Choroid plexus epithelial cell (primary cell): ENCODE data around the gene CAMK2B.

Experiments
- DNase-seq: peaks from one replicate; pipeline ENCODE4 v3.0.0-alpha.2; 2010; ENCODE audit warnings: low read depth
- H3K4me3 ChIP-seq: 2 replicates; pipeline ENCODE4 v1.5.1; 2011; ENCODE audit warnings: low read depth, mild to moderate bottlenecking, control low read depth, low read length, moderate library complexity
- CTCF ChIP-seq: conservative IDR thresholded peaks from 2 replicates; pipeline ENCODE4 v1.5.1; 2011; ENCODE audit warnings: low read depth, mild to moderate bottlenecking, control low read depth, inconsistent platforms, low read length, moderate library complexity

CAMK2B gene

DNA sequence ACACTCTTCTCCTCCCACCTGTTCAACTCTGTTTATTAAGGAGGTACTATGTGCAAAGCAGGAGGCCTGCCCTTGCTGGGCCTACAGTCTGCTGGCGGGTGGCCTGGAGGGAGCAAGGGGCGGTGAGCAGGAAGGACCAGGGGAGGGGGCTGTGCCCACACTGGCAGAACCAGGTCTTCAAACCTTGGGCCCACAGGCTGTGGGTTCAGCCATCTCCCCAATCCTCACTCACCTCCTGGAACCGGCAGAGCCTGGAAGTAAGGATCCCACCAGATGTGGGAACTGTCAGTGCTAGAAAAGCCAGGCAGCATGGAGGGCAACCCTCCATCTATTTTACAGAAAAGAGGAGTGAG lies 50.8 kb downstream of the CAMK2B start:
- H3K4me3 ChIP-seq, result no peak overlapping the region
- TF ChIP-seq CTCF, result no peak
- no peak for DNase-seq

DNA sequence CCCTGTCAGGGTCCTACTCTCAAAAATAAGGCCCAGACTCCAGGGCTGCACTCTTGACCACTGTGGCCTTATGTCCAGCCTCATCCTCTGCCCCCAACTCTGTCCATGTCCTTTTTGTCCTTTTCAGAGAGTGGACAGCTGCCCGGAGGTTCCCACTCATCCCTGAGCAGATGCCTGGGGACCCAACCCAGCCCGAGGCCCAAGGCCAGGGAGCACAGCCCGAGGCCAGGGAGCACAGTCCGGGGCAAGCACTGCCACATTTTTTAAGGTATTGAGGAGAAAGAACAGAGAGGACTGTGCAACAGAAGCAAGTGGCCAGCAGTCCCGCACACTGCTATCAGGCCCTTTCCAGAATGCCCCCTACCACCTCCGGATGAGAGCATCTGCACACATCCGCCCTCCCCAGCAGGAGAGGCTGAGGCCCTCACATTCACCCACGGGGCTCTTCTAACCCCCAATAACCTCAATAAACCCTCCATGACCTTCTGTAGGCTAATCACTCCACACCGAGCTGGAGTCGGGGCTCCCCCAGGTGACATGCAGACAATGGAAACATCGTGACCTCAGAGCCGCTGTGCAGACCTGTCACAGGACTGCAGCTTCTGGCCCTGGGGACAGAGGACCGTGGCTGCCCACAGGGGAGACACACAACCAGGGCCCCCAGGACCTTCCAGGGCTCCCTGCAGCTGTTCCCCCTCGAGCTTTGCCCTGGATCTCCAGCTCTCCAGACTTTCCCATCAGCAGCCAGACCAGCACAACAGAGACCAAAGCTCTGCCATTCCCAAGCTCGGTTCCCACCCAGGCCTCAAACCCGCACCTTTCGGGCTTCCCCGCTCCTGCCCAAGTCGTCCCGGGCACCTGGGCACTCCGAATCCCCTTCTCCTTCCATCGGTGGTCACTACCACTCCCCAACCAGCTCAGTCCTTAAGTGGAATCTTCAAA lies 51.4 kb downstream of the CAMK2B start:
- no peak for TF ChIP-seq CTCF
- DNase-seq, result no peak
- H3K4me3 ChIP-seq, result no peak overlapping the region

DNA sequence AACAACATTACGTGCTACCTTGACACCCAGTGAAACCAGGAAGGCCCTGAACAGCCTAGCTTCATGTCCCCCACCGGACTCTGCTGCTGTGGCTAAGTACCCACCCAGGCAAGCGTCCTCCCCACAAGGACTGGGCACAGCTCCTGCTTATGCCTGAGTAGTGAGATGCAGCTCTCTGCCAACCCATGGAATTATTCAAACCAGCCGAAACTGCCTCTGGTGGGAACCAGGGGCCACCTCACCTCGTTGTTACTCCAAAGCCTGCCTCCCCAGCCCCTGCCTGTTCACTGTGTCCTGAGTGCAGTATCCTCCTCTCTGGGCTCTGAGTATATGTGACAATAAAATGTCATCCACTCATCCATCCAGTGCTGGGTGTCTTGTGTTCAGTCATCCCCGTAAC lies 52.4 kb downstream of the CAMK2B start:
- H3K4me3 ChIP-seq, result no peak overlapping the region
- no peak for DNase-seq
- no peak for TF ChIP-seq CTCF

GRCh38 chr7:44272456-44272855 lies 52.9 kb downstream of the CAMK2B start:
- H3K4me3 ChIP-seq, result no peak overlapping the region
- TF ChIP-seq CTCF, result no peak
- DNase-seq, result no peak

- TF ChIP-seq CTCF, result no peak
- DNase-seq, result no peak
- H3K4me3 ChIP-seq, result no peak overlapping the region
These were observed 55.4 kb downstream of the CAMK2B start for GRCh38 chr7:44269943-44270493.

- H3K4me3 ChIP-seq, result no peak overlapping the region
- no peak for TF ChIP-seq CTCF
- DNase-seq, result no peak
These were observed 56.0 kb downstream of the CAMK2B start for GRCh38 chr7:44269417-44269816.

DNA sequence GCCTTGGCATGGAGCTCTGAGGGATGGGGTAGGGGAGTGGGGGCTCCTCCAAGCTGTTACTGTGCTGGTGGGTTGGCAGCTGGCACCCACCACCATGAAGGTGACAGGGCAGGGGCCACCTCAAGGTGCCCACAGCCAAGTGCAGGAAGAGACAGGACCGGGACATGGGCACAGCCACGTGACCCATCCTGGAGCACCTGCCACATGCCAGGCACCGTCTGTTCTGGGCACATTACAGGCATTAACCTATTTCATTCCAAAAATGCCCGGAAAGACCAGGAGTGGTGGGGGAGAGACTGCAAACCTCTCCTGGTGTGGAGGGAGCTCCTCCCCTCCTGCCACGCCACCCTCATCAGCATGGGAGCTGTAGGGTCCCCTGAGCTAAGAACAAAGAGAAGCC lies 56.7 kb downstream of the CAMK2B start:
- H3K4me3 ChIP-seq, result no peak overlapping the region
- TF ChIP-seq CTCF, result no peak
- no peak for DNase-seq
